A673 (cell line): ENCODE results near the gene OR5AU1. TPM values are rescaled to one million over a fixed set of nuclear protein-coding genes. Genes with fewer than 3 reads are reported as not detected.
"Not testable (repeated sequence)": the region's sequence is repeated elsewhere in the genome, so short reads cannot be mapped to it uniquely, and the experiment has no call there.

Source experiments
- BruUV-seq: library from RNA; stranded (reverse); fragments of 400-500 nt; replicated peaks from 2 replicates; lab custom pipeline; 2021; lab: Mats Ljungman, UMichigan
- CTCF ChIA-PET: fragments of 300-600 bp; sonication (Branson Sonifier 250); formaldehyde crosslinking; loops from one replicate; lab custom pipeline; 2022; ENCODE audit warnings: antibody characterized with exemption; lab: Charles Lee
- POLR2A ChIA-PET: fragments of 300-600 bp; sonication (Branson Sonifier 250); formaldehyde crosslinking; loops from one replicate; lab custom pipeline; 2022; ENCODE audit warnings: antibody characterized with exemption; ENCODE audit not compliant: low non-redundant PET; lab: Charles Lee
- DNase-seq: peaks from one replicate; pipeline ENCODE4 v3.0.0-alpha.2; 2015; ENCODE audit warnings: low spot score
- H3K27ac ChIP-seq: fragments of 200-600 bp; sonication (generic); 2 replicates; pipeline ENCODE4 v1.5.1; 2016; ENCODE audit warnings: mixed run types, low read depth, mild to moderate bottlenecking, mixed read lengths, antibody characterized with exemption, low read length; ENCODE audit not compliant: poor library complexity, severe bottlenecking
- H3K27me3 ChIP-seq: fragments of 200-600 bp; sonication (generic); replicated peaks from 2 replicates; pipeline ENCODE4 v1.6.1; 2017; ENCODE audit warnings: mixed run types, low read depth, mild to moderate bottlenecking, mixed read lengths, antibody characterized with exemption, low read length; ENCODE audit not compliant: insufficient read depth, poor library complexity
- H3K36me3 ChIP-seq: fragments of 200-600 bp; sonication (generic); 2 replicates; pipeline ENCODE4 v1.6.1; 2016; ENCODE audit warnings: mixed run types, mild to moderate bottlenecking, mixed read lengths, antibody characterized with exemption, low read length; ENCODE audit not compliant: insufficient read depth, poor library complexity, severe bottlenecking
- H3K4me1 ChIP-seq: fragments of 200-600 bp; sonication (generic); 2 replicates; pipeline ENCODE4 v1.6.1; 2017; ENCODE audit warnings: mixed run types, mild to moderate bottlenecking, mixed read lengths, antibody characterized with exemption, low read length; ENCODE audit not compliant: insufficient read depth, poor library complexity, severe bottlenecking
- H3K4me3 ChIP-seq: fragments of 200-600 bp; sonication (generic); 2 replicates; pipeline ENCODE4 v1.5.1; 2016; ENCODE audit warnings: low read depth, mixed run types, mild to moderate bottlenecking, mixed read lengths, low read length; ENCODE audit not compliant: poor library complexity, severe bottlenecking
- H3K9me3 ChIP-seq: fragments of 200-600 bp; sonication (generic); 2 replicates; pipeline ENCODE4 v1.6.1; 2016; ENCODE audit warnings: mixed run types, low read depth, mild to moderate bottlenecking, mixed read lengths, antibody characterized with exemption, low read length; ENCODE audit not compliant: poor library complexity, severe bottlenecking
- CTCF ChIP-seq: fragments of 300-800, 200-600 bp; sonication (generic); conservative IDR thresholded peaks from 2 replicates; pipeline ENCODE4 v1.5.1; 2017; ENCODE audit warnings: low read depth, mild to moderate bottlenecking, antibody characterized with exemption, low read length, moderate library complexity, mixed read lengths
- EZH2 ChIP-seq: fragments of 200-600 bp; sonication (generic); IDR thresholded peaks from 2 replicates; pipeline ENCODE4 v1.6.1; 2017; ENCODE audit warnings: borderline replicate concordance, low read depth, mild to moderate bottlenecking, mixed read lengths, antibody characterized with exemption, low read length; ENCODE audit not compliant: poor library complexity, severe bottlenecking
- intact Hi-C: fragments of 100-400 bp; cut with micrococcal nuclease; formaldehyde crosslinking; loops from one replicate; pipeline ENCODE4 v1.10.0; 2022; ENCODE audit not compliant: unreplicated experiment
- total RNA-seq: library from RNA; stranded (reverse); gene quantifications from 2 replicates; pipeline ENCODE4 v1.2.3, GENCODE V29; 2021

The OR5AU1 gene
- total RNA-seq, 1 experiment from 2014 or later: not detected

DNA sequence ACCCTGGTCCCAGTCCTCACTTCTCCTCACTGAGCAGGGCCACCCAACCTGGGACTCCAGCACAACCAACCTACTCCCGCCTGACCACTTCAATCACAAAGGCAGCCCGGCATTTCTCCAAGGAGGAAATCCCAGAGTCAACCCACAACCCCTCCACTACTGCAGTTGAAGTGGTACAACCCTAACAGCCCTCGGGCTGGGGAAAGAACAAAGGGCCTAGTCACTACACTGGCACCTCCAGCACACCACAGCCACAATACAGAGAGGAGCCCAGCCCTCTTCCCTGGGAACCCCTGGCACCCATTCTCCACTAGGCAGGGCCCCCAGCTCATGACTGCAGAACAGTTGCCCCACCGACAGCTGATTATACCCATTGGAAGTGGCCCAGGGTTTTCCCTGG, 13.7 kb upstream of the OR5AU1 start:
- intact Hi-C loops: no loop called here
- no TSS peak for BruUV-seq
- CTCF ChIA-PET: no interaction called here

DNA sequence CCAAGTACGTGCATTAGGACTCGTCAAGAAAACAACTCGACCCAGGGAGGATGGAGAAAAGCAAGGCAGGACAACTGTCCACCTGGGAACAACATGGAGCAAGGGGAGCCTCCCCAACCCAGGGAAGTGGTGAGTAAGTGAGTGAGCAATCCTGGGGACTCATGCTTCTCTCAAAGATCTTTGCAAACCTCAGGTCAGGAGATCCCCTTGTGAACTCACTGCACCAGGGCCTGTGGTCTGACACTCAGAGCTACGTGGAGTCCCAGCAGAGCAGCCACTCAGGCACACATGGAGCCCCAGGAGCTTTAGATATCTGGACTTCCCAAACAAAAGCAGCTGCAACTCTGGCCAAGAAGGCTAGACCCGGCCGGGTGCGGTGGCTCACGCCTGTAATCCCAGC, 12.2 kb upstream of the OR5AU1 start:
- no peak for DNase-seq
- Histone ChIP-seq H3K4me1 (no peaks in the 10 kb centered on the region), H3K36me3 (no peaks in the 10 kb centered on the region), H3K27ac (no peak overlapping the region), H3K4me3 (no peak overlapping the region), H3K9me3 (no peaks in the 10 kb centered on the region), H3K27me3 (no peaks in the 10 kb centered on the region)
- TF ChIP-seq EZH2 (no peak), CTCF (no peak)
- BruUV-seq: no TSS peak
- ChIA-PET CTCF (no interaction called here), POLR2A (no interaction called here)
- intact Hi-C loops: no loop called here

More for the DNA sequence above, 13.7 kb upstream of the OR5AU1 start:
- Histone ChIP-seq H3K27me3 (no peaks in the 10 kb centered on the region), H3K36me3 (no peaks in the 10 kb centered on the region), H3K4me1 (no peaks in the 10 kb centered on the region), H3K4me3 (no peak overlapping the region), H3K27ac (no peak overlapping the region), H3K9me3 (no peaks in the 10 kb centered on the region)
- POLR2A ChIA-PET: no interaction called here
- DNase-seq: no peak
- no peak for TF ChIP-seq CTCF
- TF ChIP-seq EZH2: no peak

GRCh38 chr14:21165670-21166069, 9.8 kb upstream of the OR5AU1 start:
- H3K4me3 ChIP-seq, DNase-seq, BruUV-seq, H3K4me1 ChIP-seq, H3K27me3 ChIP-seq, CTCF ChIA-PET, H3K36me3 ChIP-seq, intact Hi-C loops, H3K9me3 ChIP-seq, H3K27ac ChIP-seq, POLR2A ChIA-PET: not testable (repeated sequence)

DNA sequence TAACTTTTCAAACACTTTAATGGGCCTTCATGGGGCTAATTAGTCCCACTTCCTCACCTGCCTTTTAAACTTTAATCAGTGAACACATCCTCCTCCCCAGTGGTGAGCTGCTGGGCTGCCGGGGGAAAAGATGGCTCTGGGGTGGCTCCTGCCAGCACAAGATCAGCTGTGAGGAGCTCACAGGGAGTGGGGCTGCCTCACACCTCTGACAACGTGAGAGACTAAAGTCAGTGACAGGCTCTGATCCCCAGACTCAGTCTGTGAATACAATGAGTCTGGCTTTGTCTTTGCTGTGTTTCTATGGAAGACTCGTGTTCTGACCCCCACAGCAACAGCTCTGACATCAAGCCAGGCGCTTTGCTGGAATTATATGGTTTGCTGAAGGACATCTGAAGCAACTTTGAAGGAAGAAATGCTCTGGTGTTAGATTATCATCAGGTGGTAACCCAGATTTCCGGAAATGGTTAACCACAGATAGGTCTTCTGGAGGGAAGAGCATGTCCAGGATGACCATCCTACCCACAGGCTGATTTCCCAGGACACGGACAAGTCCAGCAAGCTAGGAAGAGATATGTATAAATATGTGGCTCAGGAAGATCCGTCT, 9.2 kb upstream of the OR5AU1 start:
- H3K4me1 ChIP-seq, H3K27ac ChIP-seq, H3K27me3 ChIP-seq, DNase-seq, H3K9me3 ChIP-seq, CTCF ChIA-PET, H3K36me3 ChIP-seq, POLR2A ChIA-PET, intact Hi-C loops, H3K4me3 ChIP-seq, BruUV-seq: not testable (repeated sequence)
